GM21447 (cell line): ENCODE results near the gene PPP1R12A.
"Not testable (repeated sequence)": the region's sequence is repeated elsewhere in the genome, so short reads cannot be mapped to it uniquely, and the experiment has no call there.

ENCODE experiments used
- ATAC-seq: cut with Tn5 transposase; IDR thresholded peaks from one replicate; pipeline ENCODE4 v1.9.1; 2021; ENCODE audit not compliant: unreplicated experiment

The PPP1R12A gene

GRCh38 chr12:79843978-79844377 lies 90.9 kb downstream of the PPP1R12A start:
- no peak for ATAC-seq

DNA sequence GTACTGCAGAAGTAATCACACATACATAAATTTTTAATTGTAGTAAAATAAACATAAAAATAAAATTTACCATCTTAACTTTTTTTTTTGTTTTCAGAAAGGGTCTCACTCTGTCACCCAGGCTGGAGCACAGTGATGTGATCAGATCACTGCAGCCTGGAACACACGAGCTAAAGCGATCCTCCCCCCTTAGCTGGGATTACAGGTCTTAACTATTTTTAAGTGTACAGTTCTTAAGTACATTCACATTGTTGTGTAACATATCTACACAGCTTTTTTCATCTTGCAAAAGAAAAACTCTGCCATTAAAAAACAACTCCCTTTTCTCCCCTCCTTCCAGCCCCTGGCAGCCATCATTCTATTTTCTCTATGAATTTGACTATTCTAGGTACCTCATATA lies 92.3 kb downstream of the PPP1R12A start:
- ATAC-seq = no peak

- no peak for ATAC-seq
Measured at GRCh38 chr12:79841878-79842265, 93.0 kb downstream of the PPP1R12A start.

DNA sequence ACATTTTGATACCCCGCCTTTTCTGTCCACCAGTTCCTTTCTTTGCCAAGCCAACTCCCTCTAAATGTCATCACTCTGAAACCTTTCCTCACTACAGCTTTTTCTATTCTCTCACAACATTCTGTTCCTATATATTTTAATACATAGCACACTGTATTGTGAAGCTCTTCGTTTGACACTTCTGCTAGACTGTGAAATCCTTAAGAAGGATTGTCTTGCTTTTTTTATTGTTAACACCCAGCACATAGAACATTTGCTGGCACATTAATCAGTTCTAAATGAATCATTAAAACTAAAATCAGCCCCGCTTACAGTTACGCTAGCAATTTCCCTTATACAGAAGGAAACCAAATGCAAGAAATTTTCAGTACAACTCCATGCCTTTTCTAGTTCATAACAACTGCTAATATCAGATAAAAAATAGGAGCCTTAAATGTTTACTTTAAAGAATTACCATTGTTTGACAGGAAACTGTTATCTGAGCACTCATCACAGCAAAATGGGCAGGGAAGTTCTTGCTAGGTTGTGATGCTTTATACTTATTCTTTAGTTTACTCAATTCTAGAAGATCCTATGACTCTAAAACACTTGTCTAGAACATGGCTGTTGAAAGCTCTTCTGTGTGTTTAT lies 93.5 kb downstream of the PPP1R12A start:
- no peak for ATAC-seq

DNA sequence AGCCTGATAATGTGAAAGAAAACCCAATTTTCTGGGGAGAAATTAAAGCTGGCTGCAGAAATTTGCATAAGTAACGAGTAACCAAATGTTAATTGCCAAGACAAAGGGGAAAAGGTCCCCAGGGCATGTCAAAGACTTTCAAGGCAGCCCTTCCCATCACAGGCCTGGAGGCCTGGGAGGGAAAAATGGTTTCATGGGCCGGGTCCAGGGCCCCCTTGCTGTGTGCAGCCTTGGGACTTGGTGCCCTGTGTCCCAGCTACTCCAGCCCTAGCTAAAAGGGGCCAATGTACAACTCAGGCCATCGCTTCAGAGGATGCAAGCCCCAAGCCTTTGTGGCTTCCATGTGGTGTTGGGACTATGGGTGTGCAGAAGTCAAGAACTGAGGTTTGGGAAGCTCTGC lies 96.5 kb downstream of the PPP1R12A start:
- ATAC-seq = no peak

DNA sequence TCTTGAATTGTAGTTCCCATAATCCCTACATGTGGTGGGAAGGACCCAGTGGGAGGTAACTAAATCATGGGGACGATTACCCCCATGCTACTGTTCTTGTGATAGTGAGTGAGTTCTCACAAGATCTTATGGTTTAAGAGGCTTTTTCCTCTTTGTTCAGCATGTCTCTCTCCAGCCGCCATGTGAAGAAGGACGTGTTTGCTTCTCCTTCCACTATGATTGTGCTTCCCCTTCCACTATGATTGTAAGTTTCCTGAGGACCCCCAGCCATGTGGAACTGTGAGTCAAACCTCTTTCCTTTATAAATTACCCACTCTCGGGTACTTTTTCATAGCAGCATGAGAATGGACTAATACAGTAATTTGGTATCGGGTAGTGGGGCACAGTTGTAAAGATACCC lies 97.3 kb downstream of the PPP1R12A start:
- no peak for ATAC-seq

DNA sequence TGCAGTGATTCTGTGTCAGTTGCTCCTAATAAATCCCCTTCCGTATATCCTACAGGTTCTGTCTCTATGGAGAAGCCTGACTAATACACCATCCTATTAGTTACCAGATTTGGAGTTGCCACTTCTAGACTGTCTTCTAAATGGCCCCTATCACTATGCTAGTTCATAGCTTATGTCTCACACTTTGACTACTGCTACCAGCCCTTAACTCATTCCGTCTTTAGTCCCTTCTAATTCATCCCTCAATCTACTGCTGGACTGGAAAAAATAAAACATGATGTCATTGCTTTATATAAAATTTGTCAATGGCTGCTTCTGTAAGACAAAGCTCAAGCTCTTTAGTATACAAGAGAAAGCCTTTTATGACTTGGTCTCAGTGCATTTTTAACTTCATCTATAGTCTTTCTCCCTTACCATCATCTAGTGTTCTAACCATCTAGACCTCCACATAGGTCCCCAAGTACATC lies 99.5 kb downstream of the PPP1R12A start:
- no peak for ATAC-seq

- no peak for ATAC-seq
Measured at GRCh38 chr12:79834712-79835376, 100.1 kb downstream of the PPP1R12A start.

- no peak for ATAC-seq
Measured at GRCh38 chr12:79830440-79830839, 104.5 kb downstream of the PPP1R12A start.

DNA sequence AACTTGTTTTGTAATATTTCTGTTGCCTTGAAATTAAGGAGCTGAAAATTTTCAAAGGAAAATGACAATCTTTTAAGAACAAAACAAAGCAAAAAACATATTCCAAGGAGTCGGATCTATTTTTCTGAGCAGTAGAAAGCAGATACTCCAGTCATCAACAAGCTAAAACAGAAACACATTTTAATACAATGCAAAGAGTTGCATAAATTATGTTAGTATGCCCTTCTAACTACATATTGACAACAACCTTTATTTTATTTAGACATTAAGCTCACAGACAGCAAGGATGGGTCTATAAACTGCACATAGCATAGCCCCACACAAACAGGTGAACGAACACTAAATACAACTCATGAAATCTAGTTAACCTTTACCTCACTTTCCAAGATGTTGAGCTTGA lies 106.0 kb downstream of the PPP1R12A start:
- ATAC-seq = no peak

GRCh38 chr12:79827484-79827883 lies 107.4 kb downstream of the PPP1R12A start:
- ATAC-seq = no peak

GRCh38 chr12:79826267-79827128 lies 108.4 kb downstream of the PPP1R12A start:
- no peak for ATAC-seq

DNA sequence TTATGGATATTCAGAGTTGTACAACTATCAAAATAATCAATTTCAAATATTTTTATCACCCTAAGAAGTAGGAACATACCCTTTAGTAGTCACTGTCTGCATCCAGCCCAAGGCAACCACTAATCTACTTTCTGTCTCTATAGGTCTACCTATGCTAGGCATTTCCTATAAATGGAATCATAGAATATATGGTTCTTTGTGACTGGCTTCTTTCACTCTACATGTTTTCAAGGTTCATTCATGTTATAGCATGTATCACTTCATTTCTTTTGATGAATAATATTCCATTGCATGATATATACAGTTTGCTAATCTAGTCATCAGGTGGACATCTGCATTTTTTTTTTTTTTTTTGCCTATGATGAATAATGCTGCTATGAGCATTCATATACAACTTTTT lies 112.4 kb downstream of the PPP1R12A start:
- ATAC-seq = no peak

GRCh38 chr12:79818856-79819255 lies 116.0 kb downstream of the PPP1R12A start:
- no peak for ATAC-seq

DNA sequence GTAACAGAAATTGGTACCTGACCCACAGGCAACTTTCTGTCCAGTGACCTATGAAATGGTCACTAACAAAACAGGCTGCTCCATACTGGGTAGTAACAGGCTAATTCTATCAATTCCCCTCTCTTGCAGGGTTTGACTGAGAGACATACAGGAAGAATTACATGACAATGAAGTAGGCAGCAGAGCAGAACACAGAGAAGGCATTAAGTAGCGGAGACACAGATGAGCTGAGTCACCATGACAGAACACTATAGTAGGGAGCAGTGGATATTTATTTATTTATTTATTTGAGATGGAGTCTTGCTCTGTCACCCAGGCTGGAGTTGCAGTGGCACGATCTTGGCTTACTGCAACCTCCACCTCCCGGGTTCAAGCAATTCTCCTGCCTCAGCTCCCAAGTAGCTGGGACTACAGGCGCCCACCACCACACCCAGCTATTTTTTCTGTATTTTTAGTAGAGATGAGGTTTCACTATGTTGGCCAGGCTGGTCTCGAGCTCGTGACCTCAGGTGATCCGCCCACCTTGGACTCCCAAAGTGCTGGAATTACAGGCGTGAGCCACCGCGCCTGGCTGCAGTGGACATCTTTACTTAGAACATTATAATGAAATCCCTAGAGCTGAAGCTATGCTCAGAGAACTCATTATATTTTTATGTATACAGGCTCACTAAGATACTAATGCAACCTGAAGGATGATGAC lies 150.4 kb downstream of the PPP1R12A start:
- ATAC-seq = not testable (repeated sequence)

DNA sequence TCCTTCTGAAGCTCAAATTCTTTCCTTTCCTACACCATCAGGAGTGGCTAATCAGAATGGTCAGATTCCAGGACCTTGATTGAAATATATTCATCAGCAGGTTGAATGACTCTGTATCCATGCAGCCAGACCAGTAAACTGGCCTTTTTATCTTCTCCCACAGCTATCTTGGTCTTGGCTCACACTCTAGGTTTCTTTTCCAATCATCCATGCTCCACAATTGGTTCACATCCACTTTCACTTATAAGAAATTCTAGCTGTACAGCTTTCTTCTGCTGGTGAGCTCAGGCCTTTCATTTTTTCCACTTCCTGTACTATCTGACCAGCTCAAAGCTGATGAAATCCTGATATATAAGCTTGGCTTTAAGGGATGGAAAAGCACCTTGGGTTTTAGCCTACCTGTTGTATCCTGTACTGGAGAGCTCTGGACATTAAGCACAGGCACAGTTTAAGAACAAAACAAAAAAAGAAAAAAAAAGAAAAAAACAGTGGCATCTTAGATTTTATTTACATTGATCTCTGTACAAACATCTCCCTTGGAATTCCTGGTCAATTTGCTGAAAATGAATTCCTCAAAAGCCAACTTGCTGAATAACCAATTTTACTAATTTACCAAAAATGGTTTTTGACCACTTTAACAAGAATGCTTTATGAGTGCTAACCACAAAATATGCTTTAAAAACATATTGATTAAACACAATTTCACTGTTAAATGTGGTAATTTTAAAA lies 152.6 kb downstream of the PPP1R12A start:
- ATAC-seq = no peak

DNA sequence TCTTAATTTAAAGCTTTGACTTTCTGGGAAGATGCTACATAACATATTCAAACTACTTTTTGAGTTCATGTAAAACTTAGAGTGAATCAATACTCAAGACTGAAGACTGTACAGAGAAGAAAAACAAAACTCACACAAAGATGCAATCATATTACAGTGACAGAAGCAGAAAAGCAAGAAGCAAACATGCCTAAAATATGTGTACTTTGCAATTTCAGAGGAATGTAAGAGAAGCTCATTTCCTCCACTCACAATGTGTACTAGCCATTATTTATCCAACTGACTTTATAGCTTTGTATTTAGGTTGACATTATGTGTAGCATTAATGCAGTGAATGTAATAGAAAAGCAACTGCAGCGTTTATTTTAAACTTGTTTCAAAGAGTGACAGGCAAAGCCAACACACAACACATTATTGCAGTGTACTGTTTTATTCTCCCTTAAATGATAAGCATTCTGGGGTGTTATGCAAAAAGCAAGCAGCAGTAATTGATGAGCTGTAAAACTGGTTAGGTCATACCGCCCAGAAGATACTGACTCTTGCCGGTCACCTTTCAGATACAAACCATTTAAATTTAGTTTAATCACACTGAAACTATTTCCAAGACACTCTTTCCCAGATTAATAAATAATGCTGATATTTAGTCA lies 156.0 kb downstream of the PPP1R12A start:
- no peak for ATAC-seq

DNA sequence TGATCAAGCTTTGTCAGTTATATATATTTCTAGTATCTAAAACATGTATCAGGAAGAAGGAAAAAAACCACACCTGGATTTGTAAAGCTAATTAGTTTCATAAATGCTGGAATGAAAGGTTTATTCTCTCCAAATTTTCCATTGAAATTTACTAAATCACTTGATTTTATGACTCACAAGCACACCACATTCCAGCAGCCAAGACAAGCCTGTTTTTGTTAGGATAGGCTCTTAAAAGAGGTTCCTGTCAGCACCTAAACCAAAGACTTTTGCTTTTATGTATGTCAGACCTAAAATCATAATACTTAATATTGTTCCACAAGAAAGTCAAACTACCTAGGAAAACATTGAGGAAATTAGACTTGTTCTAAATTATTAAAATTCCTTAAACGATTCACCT lies 158.8 kb downstream of the PPP1R12A start:
- no peak for ATAC-seq

GRCh38 chr12:79775355-79776027 lies 159.4 kb downstream of the PPP1R12A start:
- ATAC-seq = no peak

GRCh38 chr12:79773896-79774295 lies 161.0 kb downstream of the PPP1R12A start:
- no peak for ATAC-seq
